Stimulated activated naive CD8-positive, alpha-beta T cell treated with anti-CD3 and anti-CD28 coated beads, Interleukin-15, Interleukin-2, amounts not matched to agents 100 U/mL and 50 U/mL, for 24 hours (primary cell): ENCODE results near the gene RIPK4.
A peak's percentile ranks its signal among the peaks of the same experiment; 100 is the strongest.

Source experiments
- ATAC-seq: fragments of 150-1000 bp; cut with Tn5 transposase; one replicate; pipeline ENCODE4 v1.10.0; 2021
- DNase-seq: peaks from one replicate; pipeline ENCODE4 v3.0.0; 2021

The RIPK4 gene

GRCh38 chr21:41769111-41769510 is 2.3 kb upstream of the RIPK4 start:
- no peak for ATAC-seq
- DNase-seq: no peak

- DNase-seq: peak; percentile 24
- no peak for ATAC-seq
Measured at GRCh38 chr21:41768437-41769042, 1.7 kb upstream of the RIPK4 start.

GRCh38 chr21:41767606-41768436 is 969 bp upstream of the RIPK4 start:
- ATAC-seq: no peak
- DNase-seq: peak; percentile 16

- ATAC-seq: no peak
- DNase-seq: no peak
Measured at GRCh38 chr21:41765973-41766882, 624 bp downstream of the RIPK4 start.

- DNase-seq: no peak
- ATAC-seq: no peak
Measured at GRCh38 chr21:41765420-41765821, 1.4 kb downstream of the RIPK4 start.

GRCh38 chr21:41764558-41765419 is 2.1 kb downstream of the RIPK4 start:
- ATAC-seq (no peak), DNase-seq (no peak)

GRCh38 chr21:41763996-41764395 is 2.9 kb downstream of the RIPK4 start:
- no peak for ATAC-seq

GRCh38 chr21:41763398-41763931 is 3.4 kb downstream of the RIPK4 start:
- DNase-seq (no peak), ATAC-seq (no peak)

More at GRCh38 chr21:41763996-41764395, 2.9 kb downstream of the RIPK4 start:
- DNase-seq: no peak

- ATAC-seq (no peak), DNase-seq (no peak)
Measured at GRCh38 chr21:41762753-41763152, 4.1 kb downstream of the RIPK4 start.

- no peak for DNase-seq
- ATAC-seq: no peak
Measured at GRCh38 chr21:41761934-41762635, 4.8 kb downstream of the RIPK4 start.

GRCh38 chr21:41761211-41761933 is 5.5 kb downstream of the RIPK4 start:
- no peak for ATAC-seq
- DNase-seq: no peak

GRCh38 chr21:41760411-41760810 is 6.4 kb downstream of the RIPK4 start:
- ATAC-seq (no peak), DNase-seq (no peak)

GRCh38 chr21:41759926-41760325 is 6.9 kb downstream of the RIPK4 start:
- ATAC-seq (no peak), DNase-seq (no peak)

- ATAC-seq: no peak
- no peak for DNase-seq
Measured at GRCh38 chr21:41759214-41759840, 7.5 kb downstream of the RIPK4 start.

- no peak for DNase-seq
- no peak for ATAC-seq
Measured at GRCh38 chr21:41758550-41758949, 8.3 kb downstream of the RIPK4 start.

- no peak for DNase-seq
- ATAC-seq: no peak
Measured at GRCh38 chr21:41755934-41756773, 10.7 kb downstream of the RIPK4 start.

GRCh38 chr21:41755258-41755933 is 11.5 kb downstream of the RIPK4 start:
- DNase-seq (no peak), ATAC-seq (no peak)

GRCh38 chr21:41754479-41754891 is 12.4 kb downstream of the RIPK4 start:
- no peak for ATAC-seq

More at GRCh38 chr21:41754479-41754891, 12.4 kb downstream of the RIPK4 start:
- DNase-seq: no peak
